Inflammatory macrophage (primary cell): ENCODE results near the gene NELFA.

Experiments
- DNase-seq, 2 donors: peaks; one replicate each; pipeline ENCODE4 v3.0.0-alpha.2; 2020 to 2022

NELFA gene

GRCh38 chr4:1961563-1961962 lies 47.2 kb downstream of the NELFA start:
- no peak for DNase-seq

- no peak for DNase-seq
These were observed 47.7 kb downstream of the NELFA start for GRCh38 chr4:1961038-1961437.

DNA sequence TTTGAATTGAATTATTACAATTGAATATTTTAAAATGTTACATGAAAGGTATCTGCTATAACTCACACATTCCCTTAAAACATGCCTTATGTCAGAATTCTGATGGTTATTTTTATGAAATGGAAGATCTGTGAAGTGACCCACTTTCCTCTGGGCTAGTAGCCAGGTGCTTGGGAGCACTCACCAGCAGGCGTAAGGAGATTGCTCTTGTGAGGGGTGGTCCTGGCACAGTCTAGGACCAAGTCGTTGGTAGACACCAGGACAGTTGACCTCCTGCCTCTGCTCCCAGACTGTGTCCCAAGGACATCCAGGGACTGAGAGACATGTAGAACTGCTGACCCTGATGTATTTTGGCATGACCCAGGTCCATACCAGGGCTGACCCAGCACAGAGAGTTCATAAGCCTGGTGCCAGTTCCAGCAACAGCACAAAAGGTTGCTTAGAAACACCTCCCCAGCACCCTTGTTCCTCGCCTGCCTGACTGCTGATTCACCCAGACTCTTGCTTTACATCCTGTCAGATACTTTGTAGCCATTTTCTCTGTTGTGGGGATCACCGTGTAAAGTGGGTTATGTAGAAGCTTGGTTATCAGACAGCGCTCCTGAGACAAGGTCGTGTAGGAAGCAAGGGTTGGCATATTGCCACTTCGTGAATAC lies 48.5 kb downstream of the NELFA start:
- DNase-seq, result no peak

DNA sequence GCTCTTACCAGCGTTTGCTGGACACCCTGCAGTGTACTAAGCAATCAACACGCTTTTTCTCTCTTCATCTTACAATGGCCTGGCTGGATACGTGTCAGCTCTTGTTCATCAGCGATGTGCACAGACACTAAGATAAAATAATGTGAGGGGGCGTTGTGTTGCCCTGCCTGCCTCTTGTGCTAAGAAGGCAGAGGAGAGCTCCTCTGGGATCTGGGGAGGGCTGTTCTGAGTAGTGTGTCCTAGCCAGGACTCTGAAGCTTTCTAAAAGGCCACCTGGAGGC lies 49.7 kb downstream of the NELFA start:
- no peak for DNase-seq

- no peak for DNase-seq
These were observed 50.3 kb downstream of the NELFA start for GRCh38 chr4:1958276-1959103.

DNA sequence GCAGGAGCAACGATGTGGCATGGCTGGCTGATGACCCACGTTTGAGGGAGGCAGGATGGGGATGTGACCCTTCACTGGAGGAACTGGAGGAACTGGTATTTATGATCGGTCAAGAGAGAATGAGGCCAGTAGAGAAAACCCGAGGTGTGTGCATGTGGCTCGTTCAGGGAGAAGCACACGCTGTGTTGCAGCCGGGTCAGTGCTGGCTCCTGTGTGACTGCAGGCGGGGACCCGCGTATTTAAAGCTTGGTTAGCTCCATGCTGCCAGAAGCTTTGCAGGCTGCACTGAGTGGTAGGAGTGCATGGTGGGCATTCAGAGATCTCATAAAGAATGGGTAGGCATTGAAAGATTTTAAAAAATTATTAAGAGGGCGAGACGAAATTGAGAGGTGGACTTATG lies 52.1 kb downstream of the NELFA start:
- no peak for DNase-seq

- DNase-seq, result no peak
These were observed 55.4 kb downstream of the NELFA start for GRCh38 chr4:1953335-1953734.

GRCh38 chr4:1952719-1953118 lies 56.1 kb downstream of the NELFA start:
- DNase-seq, result no peak

GRCh38 chr4:1952058-1952700 lies 56.6 kb downstream of the NELFA start:
- DNase-seq, result no peak

- no peak for DNase-seq
These were observed 58.4 kb downstream of the NELFA start for GRCh38 chr4:1950369-1950768.

DNA sequence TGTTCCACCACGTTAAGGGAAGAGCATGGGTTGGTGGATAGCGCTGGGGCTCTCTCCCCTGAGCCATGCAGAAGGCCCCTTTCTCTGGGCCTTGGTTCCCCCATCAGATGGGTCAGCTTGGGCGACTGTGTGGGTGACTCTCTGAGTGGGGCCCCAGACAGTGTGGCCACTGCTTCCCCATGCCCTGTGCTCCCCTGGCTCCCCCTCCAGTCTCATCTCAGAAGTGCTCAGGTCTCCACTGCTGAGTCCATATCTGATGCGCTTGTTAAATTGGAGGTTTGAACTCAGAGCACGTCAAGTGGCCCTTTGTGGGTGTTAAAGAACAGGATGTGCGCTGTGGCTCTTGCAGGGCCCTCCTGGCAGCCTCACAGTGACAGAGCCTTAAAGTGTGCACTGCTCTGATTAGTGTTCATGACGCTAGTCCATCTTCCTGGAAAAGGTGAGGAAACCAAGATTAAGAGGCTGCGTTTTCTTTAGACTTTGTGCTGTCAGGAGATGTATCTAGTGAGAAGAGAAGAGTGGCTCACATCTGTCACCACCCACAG lies 59.8 kb downstream of the NELFA start:
- DNase-seq, result no peak

DNA sequence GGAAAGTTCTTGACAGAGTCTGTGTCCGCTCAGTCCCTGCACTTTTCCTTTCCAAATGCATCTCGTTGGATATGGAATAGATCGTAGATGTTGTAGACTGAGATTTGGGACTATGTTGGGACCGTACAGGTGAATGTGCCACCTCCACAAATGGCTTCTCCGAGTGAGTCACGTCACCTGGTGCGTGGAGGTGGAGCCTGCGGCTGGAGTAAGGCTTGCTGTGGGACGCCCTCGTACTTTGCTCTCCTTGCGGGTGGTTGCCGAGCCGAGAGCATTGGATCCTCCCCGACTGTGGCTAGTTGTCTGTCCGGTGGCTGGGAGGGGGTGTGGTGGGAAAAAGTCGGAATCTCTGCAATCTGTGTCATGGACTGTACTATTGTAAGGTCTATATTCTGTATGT lies 60.5 kb downstream of the NELFA start:
- DNase-seq, result no peak

GRCh38 chr4:1945912-1946311 lies 62.9 kb downstream of the NELFA start:
- no peak for DNase-seq

GRCh38 chr4:1945124-1945895 lies 63.5 kb downstream of the NELFA start:
- no peak for DNase-seq

DNA sequence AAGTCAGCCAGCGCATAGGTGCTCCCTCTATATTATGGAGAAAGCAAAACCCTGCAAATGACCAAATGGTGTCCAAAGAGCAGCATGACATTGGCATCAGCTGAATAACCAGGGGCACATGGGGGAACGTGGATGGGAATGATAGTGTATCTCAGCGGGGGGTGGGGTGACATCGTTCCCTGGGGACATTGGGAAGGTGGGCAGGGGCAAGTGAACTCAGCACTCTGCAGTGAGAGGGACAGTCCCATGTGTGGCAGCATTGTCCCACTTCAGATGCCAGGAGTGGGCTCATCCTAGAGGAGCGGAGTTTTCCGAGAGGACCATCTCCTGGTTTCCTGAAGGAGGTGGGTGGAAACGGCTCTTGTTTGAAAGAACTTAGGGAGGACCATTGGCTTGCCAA lies 64.8 kb downstream of the NELFA start:
- DNase-seq, result no peak

DNA sequence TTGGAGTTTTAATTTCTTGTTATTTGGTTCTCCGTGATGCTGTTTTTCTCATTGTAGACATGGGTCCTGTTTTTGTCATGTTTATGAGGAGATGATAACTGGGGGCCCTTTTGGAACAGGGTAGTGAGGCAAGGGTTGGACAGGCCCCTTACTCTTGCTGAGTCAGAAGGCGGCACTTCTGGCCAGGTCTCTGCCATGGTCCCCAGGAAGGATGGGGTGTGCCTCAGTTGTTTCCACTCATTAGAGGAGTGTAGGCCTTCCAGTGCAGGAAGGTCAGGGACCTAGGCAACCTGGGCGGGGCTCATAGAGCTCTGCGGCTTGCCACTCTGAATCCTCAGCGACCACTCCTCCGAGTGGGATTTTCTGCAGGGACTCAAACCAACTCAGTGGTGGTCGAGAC lies 68.2 kb downstream of the NELFA start:
- no peak for DNase-seq

- DNase-seq, result no peak
These were observed 68.9 kb downstream of the NELFA start for GRCh38 chr4:1939664-1940509.

- peak in 1 of 2 donors; percentile 39 for DNase-seq
These were observed 70.7 kb downstream of the NELFA start for GRCh38 chr4:1938027-1938426.

GRCh38 chr4:1937550-1937949 lies 71.2 kb downstream of the NELFA start:
- DNase-seq, result no peak

DNA sequence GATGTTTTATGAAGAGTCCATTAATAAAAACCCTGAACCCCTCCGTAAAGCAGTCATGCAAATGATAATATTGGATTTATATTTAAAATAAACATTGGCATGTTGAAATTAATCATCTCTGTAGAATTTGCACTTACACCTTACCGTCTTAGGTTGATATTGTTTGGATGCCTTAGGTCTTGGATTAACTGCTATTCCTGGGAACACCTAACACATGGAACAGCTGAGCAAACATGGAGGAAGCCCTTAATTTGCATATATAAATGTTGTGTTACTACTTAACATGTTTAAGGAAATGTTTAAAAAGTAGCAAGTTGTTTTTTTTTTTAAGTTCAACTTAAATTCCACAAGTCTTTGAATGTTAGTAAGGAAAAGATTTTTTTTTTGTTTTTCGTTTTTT lies 75.1 kb downstream of the NELFA start:
- DNase-seq, result no peak

DNA sequence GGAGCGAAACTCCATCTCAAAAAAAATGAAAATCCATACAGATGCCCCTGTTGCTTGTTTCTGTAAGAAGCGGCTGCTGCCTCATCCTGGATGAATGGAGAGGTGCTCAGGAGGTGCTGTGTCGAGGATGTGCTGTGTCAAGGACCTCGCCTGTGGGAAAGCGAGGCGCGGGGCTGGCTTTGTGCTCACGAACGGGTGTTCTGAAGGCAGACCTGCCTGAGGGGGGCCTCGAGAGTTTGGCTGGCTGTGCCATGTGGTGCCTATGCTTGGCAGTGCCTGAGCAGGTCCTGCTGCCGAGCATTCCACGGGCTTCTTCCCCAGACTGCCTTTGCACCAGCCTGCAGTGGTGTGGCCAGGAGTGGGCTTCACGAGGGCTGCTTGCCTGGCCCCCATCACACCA lies 76.0 kb downstream of the NELFA start:
- no peak for DNase-seq
